OCI-LY7 (cell line): ENCODE data around the gene CYTH3. TPM values are rescaled to one million over a fixed set of nuclear protein-coding genes. Genes with fewer than 3 reads are reported as not detected.

ENCODE experiments used
- BruUV-seq: library from RNA; stranded (reverse); fragments of 400-500 nt; replicated peaks from 2 replicates; lab custom pipeline; 2021; lab: Mats Ljungman, UMichigan
- CTCF ChIA-PET: fragments of 300-600 bp; sonication (Branson Sonifier 250); formaldehyde crosslinking; loops from one replicate; lab custom pipeline; 2022; ENCODE audit warnings: antibody characterized with exemption; ENCODE audit not compliant: unreplicated experiment; lab: Charles Lee
- POLR2A ChIA-PET: fragments of 300-600 bp; sonication (Branson Sonifier 250); formaldehyde crosslinking; loops from one replicate; lab custom pipeline; 2022; ENCODE audit warnings: antibody characterized with exemption; lab: Charles Lee
- DNase-seq: peaks from one replicate; pipeline ENCODE4 v3.0.0-alpha.2; 2015; ENCODE audit warnings: low spot score
- H2AFZ ChIP-seq: fragments of 200-600 bp; sonication (generic), shearing (Covaris generic); 2 replicates; pipeline ENCODE4 v1.6.1; 2014; ENCODE audit warnings: mild to moderate bottlenecking, antibody characterized with exemption, low read length, moderate library complexity
- H3K27ac ChIP-seq: fragments of 200-600 bp; sonication (generic); 2 replicates; pipeline ENCODE4 v1.5.1; 2014; ENCODE audit warnings: mixed run types, low read depth, mild to moderate bottlenecking, moderate library complexity, low read length, inconsistent platforms; ENCODE audit not compliant: poor library complexity, severe bottlenecking
- H3K36me3 ChIP-seq: fragments of 200-600 bp; sonication (generic); 2 replicates; pipeline ENCODE4 v1.6.1; 2014; ENCODE audit warnings: mild to moderate bottlenecking, antibody characterized with exemption, low read length, moderate library complexity, mixed read lengths; ENCODE audit not compliant: insufficient read depth
- H3K4me1 ChIP-seq: fragments of 200-600 bp; sonication (generic); 2 replicates; pipeline ENCODE4 v1.5.1; 2014; ENCODE audit warnings: mild to moderate bottlenecking, low read length; ENCODE audit not compliant: insufficient read depth, poor library complexity, severe bottlenecking
- H3K4me2 ChIP-seq: fragments of 200-600 bp; sonication (generic); 2 replicates; pipeline ENCODE4 v1.6.1; 2014; ENCODE audit warnings: mild to moderate bottlenecking, low read length
- H3K4me3 ChIP-seq: fragments of 200-600 bp; sonication (generic); 2 replicates; pipeline ENCODE4 v1.5.1; 2014; ENCODE audit warnings: mild to moderate bottlenecking, low read depth, low read length; ENCODE audit not compliant: poor library complexity, severe bottlenecking
- H3K79me2 ChIP-seq: fragments of 200-600 bp; sonication (generic); 2 replicates; pipeline ENCODE4 v1.6.1; 2016; ENCODE audit warnings: low read depth, mild to moderate bottlenecking, low read length, moderate library complexity, mixed read lengths; ENCODE audit not compliant: insufficient read depth
- H3K9me2 ChIP-seq: fragments of 200-600 bp; sonication (generic); 2 replicates; pipeline ENCODE4 v1.6.1; 2016; ENCODE audit warnings: mild to moderate bottlenecking, low read length, mixed read lengths; ENCODE audit not compliant: insufficient read depth
- H3K9me3 ChIP-seq: fragments of 200-600 bp; sonication (generic); 2 replicates; pipeline ENCODE4 v1.6.1; 2014; ENCODE audit warnings: mild to moderate bottlenecking, mixed run types, low read length, mixed read lengths
- H4K20me1 ChIP-seq: fragments of 200-600 bp; sonication (generic); 2 replicates; pipeline ENCODE4 v1.6.1; 2014; ENCODE audit warnings: mild to moderate bottlenecking, antibody characterized with exemption, low read length, moderate library complexity, mixed read lengths; ENCODE audit not compliant: insufficient read depth
- CTCF ChIP-seq: fragments of 200-600 bp; sonication (generic); conservative IDR thresholded peaks from 2 replicates; pipeline ENCODE4 v1.5.1; 2014; ENCODE audit warnings: mild to moderate bottlenecking, antibody characterized with exemption, low read length, moderate library complexity, mixed read lengths
- EZH2phosphoT487 ChIP-seq: fragments of 200-600 bp; sonication (generic); IDR thresholded peaks from 2 replicates; pipeline ENCODE4 v1.6.1; 2018; ENCODE audit warnings: low read depth, borderline replicate concordance, mild to moderate bottlenecking, mixed run types, antibody characterized with exemption, low read length, moderate library complexity, mixed read lengths
- intact Hi-C: fragments of 100-400 bp; cut with micrococcal nuclease; formaldehyde crosslinking; loops from one replicate; pipeline ENCODE4 v1.10.0; 2022; ENCODE audit not compliant: unreplicated experiment
- total RNA-seq, 2 experiments: library from RNA; depleted of rRNA in 1 of 2; stranded (reverse); fragments of >200 nt in 1 of 2; shearing (Covaris generic) in 1 of 2; gene quantifications; 2 replicates each; pipeline ENCODE4 v1.2.3, GENCODE V29; 2014 to 2022

The CYTH3 gene
- total RNA-seq, 2 experiments from 2014 or later: 3.7 to 4.7 TPM

GRCh38 chr7:6317797-6318438, 45.5 kb upstream of the CYTH3 start:
- no peaks in the 10 kb centered on the region for H3K4me1 ChIP-seq
- no peak for TF ChIP-seq CTCF
- no peak for TF ChIP-seq EZH2phosphoT487
- no peaks in the 10 kb centered on the region for H3K36me3 ChIP-seq
- H2AFZ ChIP-seq: no peak overlapping the region
- H3K4me3 ChIP-seq: no peak overlapping the region
- POLR2A ChIA-PET: no interaction called here
- BruUV-seq: no TSS peak
- no peaks in the 10 kb centered on the region for H3K79me2 ChIP-seq
- no peaks in the 10 kb centered on the region for H4K20me1 ChIP-seq
- H3K9me2 ChIP-seq: no peaks in the 10 kb centered on the region
- H3K9me3 ChIP-seq: no peaks in the 10 kb centered on the region
- H3K27ac ChIP-seq: no peak overlapping the region
- CTCF ChIA-PET: no interaction called here
- intact Hi-C loops: no loop called here
- no peak overlapping the region for H3K4me2 ChIP-seq
- no peak for DNase-seq

GRCh38 chr7:6316226-6316625, 43.8 kb upstream of the CYTH3 start:
- Histone ChIP-seq H3K79me2 (no peaks in the 10 kb centered on the region), H4K20me1 (no peaks in the 10 kb centered on the region), H3K4me2 (no peak overlapping the region), H3K9me2 (no peaks in the 10 kb centered on the region), H3K27ac (no peak overlapping the region), H3K36me3 (no peaks in the 10 kb centered on the region), H3K4me3 (no peak overlapping the region), H2AFZ (no peak overlapping the region; the same call in 1 of the 2 replicates), H3K9me3 (no peaks in the 10 kb centered on the region), H3K4me1 (no peaks in the 10 kb centered on the region)
- no peak for DNase-seq
- POLR2A ChIA-PET: no interaction called here
- TF ChIP-seq EZH2phosphoT487 (no peak), CTCF (no peak)
- intact Hi-C loops: no loop called here
- CTCF ChIA-PET: no interaction called here
- BruUV-seq: no TSS peak

- BruUV-seq: no TSS peak
- no peaks in the 10 kb centered on the region for H4K20me1 ChIP-seq
- peak overlapping the region; percentile 67; the same call in 1 of the 2 replicates for H2AFZ ChIP-seq
- DNase-seq: no peak
- no peak overlapping the region for H3K27ac ChIP-seq
- no peak overlapping the region for H3K4me3 ChIP-seq
- TF ChIP-seq EZH2phosphoT487: no peak
- TF ChIP-seq CTCF: no peak
- H3K79me2 ChIP-seq: no peaks in the 10 kb centered on the region
- no peaks in the 10 kb centered on the region for H3K4me1 ChIP-seq
- H3K4me2 ChIP-seq: no peak overlapping the region
- no peaks in the 10 kb centered on the region for H3K36me3 ChIP-seq
- no peaks in the 10 kb centered on the region for H3K9me3 ChIP-seq
- intact Hi-C loops: no loop called here
- ChIA-PET POLR2A (interaction anchor here (0.5 kb wide), 1 partner anchor 413 kb away, joined by 5 read pairs; no protein-coding TSS in a partner anchor), CTCF (no interaction called here)
- H3K9me2 ChIP-seq: no peaks in the 10 kb centered on the region
Measured at GRCh38 chr7:6315746-6316145, 43.3 kb upstream of the CYTH3 start.
